NCI-H2196 (cell line): ENCODE data around the gene ZNF618.

Experiments
- DNase-seq: peaks from one replicate; lab custom pipeline; 2025; ENCODE audit not compliant: unreplicated experiment; lab: John Stamatoyannopoulos, UW

The ZNF618 gene

DNA sequence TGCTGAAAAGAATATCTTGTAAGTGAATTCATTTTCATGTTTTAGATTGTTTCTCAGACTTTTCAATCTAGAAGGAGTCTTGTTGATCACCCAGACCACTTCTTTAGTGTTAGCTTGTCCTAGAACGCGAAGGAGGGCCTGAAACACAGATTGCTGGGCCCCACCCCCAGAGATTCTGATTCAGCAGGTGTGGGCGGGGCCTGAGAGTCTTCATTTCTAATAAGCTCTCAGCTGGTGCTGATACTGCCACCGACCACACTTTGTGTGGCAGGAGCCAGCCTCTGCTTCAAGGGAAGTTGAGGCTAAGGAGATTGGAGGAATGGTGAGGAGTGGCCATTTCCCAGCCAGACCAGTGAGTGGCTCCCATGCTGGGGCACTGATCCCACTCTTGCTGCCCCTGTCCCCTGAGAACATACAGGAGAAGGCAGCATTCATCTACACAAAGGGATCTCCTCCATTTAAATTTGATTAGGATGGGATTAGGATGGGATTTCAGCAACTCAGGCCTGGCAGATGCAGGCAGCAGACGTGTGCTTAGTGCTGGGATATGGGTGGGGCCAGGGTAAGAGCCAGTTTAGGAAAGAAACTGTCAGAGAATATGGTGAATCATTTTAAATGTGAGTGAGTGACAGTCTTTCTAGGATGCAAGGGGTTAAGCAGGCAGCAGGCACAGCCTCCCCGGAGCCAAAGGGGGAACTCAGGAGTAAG lies 35.9 kb downstream of the ZNF618 start:
- no peak for DNase-seq

DNA sequence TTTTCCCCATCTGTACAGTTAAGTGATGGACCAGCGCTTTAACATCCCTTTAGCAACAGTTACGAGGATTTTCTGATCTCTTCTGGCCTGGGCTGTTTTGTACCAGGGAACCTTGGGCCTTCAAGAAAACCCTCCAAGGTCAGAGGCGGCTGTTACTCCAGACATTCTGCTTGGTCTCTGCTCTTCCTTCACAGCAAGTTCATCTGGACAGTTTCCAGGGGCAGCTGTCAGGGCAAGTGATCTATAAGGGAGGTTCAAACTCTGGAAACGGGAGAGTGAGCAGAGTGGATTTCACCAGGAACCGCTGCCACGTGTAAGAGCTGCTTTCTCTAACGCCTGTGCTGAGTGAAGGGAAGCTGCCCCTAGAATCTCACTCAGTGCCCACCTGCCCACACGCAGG lies 36.7 kb downstream of the ZNF618 start:
- DNase-seq, result no peak

DNA sequence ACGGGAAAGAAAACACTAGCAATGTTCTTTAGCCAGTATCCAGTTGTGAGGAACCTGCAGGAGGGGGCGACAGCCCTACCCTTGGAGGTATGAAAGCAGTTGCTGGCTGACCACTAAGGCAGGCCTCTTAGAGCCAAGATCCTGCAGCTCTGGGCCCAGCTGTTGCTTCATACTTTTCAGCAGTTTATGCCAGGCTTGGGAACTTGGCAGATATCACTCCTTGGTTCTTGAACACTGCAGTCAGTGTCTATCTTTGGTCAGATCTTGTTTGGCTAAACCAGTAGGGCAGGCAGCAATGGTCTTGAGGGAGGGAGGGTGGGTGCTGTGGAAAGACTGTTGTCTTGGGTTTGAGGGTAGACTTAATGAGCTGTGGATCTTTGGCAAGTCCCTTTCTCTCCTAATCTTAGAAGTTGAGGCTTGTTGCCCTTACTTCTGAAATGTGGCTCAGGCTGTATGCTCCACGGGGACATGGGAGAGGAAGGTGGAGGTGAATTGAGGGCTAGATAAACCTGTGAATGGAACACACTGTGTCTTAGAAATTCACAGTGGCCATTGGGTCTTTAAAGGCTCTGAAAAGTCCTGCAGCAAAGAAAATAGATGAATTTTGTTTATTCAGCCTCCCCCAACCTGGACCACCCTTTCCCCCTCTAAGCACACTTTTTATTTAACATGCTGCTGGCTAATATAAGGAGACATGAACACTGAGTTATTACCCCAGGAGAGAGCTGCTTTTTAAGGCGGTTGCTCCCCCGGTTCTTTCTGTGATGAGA lies 37.5 kb downstream of the ZNF618 start:
- DNase-seq, result no peak

DNA sequence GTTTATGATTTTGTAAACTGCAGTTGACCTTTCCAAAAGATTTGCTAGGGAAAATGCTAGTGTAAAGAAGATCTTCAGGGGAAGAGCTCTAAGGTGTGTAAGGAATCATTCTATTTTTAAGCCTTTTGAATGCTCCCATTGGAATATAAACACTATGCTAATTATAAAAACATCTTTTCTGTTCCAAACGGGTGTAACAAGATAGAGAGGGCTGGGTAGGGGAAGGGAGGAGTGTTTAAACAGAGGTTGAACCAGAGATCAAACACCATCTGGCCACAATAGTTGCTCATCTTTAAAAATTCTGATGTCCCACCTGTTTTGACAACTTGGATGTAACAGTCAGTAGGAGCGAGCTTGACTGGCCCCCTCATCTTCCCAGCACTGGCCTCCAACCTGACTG lies 38.4 kb downstream of the ZNF618 start:
- DNase-seq, result no peak

DNA sequence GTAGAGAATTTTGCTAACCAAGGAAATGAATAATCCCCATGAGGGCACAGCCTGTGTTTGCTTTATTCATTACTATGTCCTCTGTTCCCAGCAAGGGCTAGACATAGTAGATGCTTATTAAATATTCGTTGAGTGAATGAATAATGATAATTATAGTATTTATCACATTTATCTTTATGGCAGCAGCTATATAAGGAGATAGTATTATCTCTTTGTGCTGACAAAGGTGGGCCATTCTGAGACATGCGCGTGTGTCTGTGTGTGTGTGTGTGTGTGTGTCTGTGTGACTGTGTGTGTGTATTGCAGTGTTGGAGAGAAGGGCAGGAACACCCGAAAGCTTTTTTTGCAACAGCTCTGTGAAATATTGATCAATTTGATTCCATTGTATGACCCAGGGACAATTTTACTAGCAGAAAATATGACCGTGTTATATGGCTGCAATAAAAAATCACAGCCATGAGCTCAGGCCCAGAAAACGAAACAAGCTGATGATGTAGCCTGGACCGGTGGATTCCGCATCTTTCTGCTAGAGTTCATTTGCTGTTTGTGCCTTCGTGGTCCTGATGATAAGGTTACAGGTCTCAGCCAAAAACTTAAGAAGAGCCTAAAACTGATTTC lies 39.8 kb downstream of the ZNF618 start:
- DNase-seq, result no peak

DNA sequence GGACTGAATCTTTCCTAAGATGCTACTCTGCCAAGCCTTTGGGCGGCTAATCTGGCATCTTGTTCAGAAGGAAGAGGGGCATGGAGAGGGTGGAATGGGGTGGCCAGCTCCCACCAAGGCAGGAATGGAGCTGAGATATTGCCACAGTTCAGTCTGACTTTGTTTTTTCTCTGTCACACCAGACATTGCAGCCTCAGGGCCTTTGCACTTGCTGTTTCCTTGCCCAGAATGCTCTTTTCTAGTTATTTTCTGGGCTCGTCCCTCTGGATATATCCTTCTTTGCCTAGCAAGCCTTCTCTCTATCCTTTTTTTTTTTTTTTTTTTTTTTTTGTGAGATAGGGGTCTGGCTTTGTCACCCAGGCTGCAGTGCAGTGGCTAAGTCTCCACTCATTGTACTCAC lies 40.8 kb downstream of the ZNF618 start:
- no peak for DNase-seq

DNA sequence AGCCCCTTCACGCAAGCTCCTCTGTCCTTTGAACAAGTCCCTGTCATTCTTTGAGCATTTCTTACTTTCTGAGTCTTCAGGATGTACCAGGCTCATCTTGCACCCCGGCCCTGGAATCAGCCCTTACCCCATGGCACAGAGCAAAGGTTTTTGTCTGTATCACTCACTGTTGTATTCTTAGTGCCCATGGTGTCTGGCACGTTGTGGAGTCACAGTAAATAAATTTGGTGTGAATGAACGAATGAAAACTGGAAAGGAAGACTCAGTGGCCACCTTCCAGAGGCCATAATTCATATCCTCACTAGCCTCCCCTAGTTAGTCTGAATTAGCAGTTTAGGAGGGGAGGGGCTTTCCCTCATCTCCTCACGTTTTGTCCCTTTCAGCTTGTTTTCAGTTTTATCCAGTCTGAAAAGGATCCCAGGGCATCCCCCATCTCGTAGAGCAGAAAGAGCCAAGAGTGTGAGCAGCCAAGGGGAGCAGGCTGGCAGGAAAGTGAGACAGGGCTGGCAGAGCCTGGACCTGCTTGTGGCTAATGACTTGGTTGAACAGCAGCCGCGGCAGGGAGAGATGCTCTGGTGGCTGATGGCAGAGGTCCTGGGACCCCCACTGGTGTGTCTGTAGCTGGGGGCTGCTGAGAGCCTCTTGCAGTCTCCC lies 42.7 kb downstream of the ZNF618 start:
- DNase-seq, result no peak

DNA sequence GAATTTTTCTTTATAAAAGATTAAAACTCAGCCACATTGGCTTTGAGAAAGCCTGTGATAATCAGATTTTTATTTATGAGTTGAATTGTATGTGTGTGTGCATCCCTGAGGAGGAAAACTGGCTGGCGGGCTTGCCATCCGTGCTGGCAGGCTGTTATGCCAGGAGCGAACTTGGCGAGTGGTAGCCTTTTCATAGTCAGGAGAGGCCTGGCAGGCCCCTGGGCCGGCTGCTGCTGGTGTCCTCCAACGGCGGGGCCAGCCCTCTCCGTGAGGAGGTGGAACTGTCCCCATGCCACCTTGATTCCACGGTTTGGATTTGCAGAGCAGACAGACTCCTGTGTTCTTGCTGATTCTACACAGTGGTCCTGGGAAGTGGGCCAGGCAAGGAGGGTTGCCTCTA lies 43.3 kb downstream of the ZNF618 start:
- no peak for DNase-seq

DNA sequence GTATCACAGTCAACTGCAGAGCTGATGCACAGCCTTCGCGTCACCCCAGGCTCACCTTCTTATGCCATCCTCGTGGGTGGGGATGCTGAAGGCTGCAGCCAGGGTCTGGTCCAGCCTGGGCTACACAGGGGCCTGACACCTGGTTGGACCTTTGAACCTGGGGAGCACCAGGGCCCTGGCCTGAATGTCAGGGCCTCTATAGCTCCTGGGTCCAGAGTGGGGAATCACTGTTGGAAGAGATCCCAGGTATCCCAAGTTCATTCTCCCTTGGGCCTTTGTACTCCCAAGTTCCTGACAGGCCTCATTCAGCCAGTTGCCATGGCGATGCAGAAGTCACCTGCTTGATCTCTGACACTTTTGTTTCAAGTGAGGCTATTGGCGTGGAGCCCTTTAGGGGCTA lies 43.8 kb downstream of the ZNF618 start:
- DNase-seq, result no peak

DNA sequence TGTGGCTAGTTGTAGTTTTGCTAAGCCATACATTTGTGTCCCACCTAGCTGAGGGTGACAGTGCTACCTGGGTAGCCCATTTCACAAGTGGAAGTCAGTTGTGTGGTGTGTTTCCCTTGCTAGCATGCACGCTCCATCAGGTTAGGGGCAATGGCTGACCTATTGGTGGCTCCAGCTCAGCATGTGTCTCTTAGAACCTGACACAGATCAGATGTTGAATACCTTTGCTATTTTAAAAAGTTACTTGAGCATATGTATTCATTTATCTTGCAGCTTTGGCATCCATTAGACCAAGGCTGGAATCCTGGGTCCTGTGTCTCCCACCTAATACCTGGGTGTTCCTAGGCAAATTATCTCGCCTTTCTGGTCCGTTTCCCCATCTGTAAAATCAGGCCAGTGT lies 44.8 kb downstream of the ZNF618 start:
- DNase-seq, result no peak

DNA sequence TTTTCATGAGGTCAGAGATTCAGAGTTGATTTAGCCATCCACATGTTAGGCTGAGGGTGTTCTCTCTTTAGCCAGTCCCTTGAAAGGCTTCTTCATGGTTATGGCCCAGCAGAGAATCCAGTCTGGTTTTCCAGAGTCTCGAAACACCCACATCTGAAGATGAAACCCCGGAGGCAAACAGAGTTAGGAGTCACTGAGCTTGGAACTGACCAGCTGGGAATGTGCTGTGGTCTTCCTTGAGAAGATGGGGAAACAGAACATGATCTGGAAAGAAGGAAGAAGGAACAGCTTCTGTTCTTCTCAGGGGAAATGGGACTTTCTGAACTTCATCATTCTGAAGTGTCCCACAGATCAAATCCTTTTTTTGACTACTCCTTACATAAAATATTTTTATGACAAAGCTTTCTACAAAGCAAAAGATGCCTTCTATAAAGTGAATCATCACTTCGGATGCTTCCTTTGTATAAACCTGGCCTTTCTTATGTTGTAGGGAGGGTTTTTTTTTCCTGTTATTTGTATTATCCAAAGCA lies 45.4 kb downstream of the ZNF618 start:
- no peak for DNase-seq

DNA sequence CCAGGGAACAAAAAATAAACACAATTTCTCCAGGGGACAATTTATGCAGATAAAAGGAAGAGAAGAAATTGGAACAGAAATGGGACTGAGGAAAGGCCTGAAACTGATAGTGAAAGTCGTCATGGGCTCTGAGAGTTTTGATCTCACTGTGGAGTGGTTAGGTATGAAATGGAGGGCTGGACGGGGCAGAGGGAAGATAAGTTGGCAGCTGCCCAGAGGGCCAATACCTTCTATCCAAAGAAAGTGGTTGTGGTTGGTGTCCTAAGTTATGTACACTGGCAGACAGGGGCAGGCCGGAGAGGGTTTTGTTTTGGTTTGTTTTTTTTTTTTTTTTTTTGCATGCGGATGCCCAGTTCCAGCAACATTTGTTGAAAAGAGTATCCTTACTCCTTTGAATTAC lies 46.1 kb downstream of the ZNF618 start:
- no peak for DNase-seq

DNA sequence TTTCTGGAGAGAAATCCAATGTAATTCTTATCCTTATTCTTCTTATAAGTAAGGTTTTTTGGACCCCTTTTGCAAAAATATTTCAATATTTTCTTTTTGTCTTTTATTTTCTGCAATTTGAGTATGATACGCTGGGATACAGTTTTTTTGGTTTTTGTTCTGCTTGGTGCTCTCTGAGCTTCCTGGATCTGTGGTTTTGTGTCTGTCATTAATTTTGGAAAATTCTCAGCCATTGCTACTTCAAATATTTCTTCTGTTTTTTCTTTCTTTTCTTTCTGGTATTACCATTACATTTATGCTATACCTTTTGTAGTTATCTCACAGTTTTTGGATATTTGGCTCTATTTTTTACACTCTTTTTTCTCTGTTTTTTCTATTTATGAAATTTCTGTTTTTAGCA lies 50.1 kb downstream of the ZNF618 start:
- no peak for DNase-seq

DNA sequence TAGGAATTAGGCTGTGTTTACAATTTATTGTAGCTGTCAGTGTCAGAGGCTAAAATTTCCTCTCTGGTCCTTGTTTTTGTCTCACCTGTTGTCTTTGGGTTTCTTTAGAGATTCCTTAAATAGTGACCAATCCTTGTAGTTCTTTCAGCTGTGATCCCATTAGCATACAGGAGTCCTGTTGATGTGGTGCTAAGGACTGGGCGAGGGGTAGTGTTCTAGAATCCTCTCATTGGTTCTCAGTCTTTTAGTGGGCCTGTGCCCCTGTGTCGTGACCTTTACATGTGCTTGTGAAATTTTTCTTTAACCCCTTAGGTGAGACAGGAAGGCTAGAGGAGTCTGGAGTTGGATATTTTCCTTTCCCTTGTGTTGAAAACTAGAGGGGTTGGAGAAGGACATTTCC lies 51.2 kb downstream of the ZNF618 start:
- no peak for DNase-seq

DNA sequence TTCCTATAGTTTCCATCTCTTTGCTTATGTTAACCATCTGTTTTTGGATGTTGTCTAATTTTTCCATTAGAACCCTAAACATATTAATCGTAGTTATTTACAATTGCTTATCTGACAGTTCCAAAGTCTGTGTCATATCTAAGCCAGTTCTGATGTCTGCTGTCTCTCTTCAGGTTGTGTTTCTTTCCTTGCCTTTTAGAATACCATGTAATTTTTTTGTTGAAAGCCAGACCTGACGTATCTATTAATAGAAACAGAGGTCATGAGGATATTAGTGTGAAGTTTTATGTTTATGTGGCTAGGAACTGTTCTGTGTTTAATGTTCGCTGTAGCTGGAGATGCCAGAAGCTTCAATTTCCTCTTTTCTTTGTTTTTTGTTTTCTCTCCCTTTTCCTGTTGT lies 52.2 kb downstream of the ZNF618 start:
- no peak for DNase-seq

DNA sequence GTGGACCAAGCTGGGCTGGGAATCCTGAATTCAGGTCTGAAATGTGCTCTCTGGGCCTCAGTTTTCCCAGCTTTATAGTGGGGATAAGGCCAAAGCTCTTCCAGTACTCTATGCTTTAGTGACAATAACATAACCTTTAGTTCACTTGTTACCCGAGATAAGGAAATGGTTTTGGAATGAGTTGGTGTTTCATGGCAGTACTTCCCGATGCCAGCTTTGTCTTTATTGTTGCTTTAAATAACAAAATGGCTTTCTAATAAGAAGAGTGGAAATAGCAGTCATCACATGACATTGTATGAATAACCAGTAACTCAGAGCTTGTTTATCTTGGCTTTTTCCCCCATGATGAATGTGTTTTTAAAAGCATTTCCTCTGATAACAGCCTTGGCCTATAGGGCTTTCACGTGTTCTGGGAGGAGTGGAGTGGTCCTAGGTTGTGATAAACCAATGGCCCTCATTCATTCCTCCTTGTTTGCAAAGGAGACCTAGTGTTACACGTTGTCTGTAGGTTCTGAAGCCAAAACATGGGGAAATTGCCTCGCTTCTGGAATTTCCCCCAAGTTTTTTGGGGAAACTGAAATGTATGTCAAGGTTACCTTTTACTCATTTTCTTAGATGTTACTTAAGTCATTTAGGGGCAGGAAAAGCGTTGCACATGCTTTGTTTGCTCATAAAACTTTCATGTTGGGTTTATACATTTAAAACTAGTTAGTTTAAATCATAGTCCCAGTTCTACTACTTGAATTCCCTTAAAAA lies 53.7 kb downstream of the ZNF618 start:
- DNase-seq, result no peak

DNA sequence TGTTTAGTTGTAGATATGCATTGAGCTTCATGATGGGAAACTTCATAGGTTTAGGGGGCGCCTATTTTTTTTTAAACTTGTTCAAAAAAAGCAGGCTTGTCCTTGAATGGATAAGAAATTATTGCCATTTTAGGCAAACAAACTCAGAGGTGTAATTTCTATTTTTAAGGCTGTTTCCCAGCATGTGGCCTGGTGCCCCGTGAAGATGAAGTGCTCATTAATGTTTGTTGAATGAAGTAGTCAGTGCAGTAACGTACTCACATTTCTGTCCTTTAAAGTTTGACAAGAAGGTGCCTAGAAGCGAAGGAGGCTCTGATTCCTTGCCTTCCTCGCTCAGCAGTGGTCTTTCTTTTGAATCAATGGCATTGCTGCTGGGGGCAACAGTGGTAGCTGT lies 54.3 kb downstream of the ZNF618 start:
- no peak for DNase-seq

DNA sequence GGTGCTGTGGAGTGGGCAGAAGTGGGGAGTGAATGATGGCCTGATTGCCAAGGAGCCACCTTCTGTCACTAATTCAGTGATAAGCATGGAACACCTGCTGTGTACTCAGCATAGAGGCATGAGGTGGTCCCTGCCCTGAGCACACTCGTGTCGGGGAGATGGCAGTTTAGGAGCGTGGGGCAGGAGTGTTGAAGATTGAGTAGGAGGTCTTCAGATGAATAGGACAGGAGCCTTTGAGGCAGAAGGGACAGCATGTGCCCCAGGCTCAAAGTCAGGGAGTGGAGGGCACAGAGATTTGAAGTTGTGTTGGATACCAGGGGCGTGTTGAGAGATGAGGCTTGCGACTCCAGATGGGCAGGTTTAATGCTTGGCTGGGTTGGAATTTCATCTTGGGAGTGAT lies 55.0 kb downstream of the ZNF618 start:
- DNase-seq, result no peak

DNA sequence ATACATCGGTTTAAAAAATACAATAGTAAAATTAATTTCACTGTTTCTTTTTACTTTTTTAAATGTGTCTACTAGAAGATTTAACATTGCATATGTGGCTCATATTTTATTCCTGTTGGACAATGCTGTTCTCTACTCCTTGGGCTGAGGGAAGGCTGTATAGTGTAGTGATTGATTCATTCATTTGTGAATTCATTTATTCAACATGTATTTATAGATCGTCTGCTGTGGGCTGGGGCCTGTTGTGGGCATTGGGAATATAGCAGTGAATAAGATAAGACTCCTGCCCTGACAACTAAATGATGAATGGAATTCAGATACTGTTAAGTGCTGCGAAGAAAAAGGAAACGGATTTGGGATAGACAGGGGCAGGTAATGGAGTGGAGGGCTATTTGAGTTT lies 55.7 kb downstream of the ZNF618 start:
- no peak for DNase-seq

DNA sequence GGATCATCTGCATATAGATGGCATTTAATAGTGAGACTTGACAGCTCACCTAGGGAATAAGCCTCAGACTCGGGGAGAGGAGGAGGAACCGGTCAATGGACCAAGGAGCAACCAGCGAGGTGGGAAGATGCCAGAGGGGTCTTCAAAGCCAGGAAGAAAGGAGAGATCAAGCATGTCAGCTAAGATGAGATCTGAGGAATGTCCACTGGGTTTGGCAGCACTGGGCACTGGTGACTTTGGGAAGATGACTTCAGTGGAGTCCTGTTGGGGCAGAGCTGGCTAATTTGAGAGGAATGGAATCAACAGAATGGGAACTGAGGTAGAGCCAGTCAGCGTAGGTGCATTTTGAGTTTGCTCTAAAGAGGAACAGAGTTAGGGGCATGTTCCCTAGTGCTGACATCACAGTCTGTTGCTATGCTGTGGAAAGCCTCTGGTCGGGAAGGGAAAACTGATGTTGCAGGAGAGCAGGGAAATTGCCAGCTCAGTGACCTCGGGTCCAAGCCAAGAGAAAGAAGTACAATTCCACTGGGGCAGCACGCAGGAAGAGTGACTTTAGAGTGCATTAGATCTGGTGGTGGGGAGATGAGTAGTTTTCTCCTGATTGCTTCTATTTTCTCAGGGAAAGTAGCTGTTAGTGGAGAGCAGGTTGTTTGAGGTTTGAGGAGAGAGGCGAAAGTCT lies 56.9 kb downstream of the ZNF618 start:
- DNase-seq, result no peak
